HG03135 (cell line): ENCODE measurements around the gene ZNF562.
"Not testable (repeated sequence)": the region's sequence is repeated elsewhere in the genome, so short reads cannot be mapped to it uniquely, and the experiment has no call there.

Source experiments
- ATAC-seq: cut with Tn5 transposase; IDR thresholded peaks from one replicate; pipeline ENCODE4 v1.9.1; 2021; ENCODE audit warnings: mild to moderate bottlenecking, moderate library complexity; ENCODE audit not compliant: unreplicated experiment

ZNF562 gene

DNA sequence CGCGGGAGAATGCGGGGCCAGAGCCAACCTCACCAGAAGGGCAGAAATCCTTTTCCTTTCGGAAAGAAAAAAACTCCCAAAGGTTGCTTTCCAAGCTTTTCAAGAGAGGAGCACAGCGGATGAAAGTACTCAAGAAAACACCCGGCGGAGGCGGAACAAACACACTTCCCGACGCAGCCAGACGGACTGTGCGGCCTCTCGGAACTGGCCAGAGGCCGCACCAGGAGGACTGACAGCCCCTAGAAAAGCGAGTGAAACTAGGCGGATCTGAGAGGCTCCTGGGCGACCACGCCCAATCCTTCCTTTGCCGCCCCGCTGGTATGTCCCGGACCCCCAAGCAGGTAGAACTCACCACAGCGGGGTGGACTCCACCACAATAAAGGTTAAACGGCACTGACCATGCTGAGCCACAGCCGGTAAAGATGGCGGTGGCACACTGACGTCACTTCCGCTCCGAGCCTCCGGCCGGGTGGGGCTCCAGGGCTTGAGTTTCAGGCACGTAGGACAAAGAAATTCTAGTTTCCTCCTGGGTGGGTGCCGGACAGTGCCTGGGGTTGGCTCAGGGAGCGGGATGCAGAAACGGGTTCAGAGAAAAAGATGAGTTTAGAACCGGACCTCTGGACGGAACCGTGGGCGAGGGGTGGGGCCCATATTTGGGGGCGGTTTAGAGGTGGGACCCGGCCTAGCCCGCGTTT is at the start of gene ZNF562:
Gene ZNF562, minus strand, starts transcription at position 438 of the 695 bp plus-strand sequence. CDS start 14,356 bp downstream, outside the sequence.
- peak; percentile 84 for ATAC-seq

DNA sequence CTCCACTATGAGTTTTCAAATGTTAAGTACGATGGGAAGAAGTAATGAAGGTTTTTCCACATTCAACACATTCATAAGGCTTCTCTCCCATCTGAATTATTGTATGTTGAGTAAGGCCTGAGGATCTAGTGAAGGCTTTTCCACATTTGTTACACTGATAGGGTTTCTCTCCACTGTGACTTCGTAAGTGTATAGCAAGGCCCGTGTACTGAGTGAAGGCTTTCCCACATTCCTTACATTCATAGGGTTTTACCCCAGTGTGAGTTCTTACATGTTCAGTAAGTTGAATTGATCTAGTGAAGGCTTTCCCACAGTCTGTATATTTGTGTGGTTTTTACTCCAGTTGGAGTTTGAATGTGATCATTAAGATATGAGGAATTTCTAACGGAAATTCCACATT is 49.3 kb upstream of the ZNF562 start:
- no peak for ATAC-seq

DNA sequence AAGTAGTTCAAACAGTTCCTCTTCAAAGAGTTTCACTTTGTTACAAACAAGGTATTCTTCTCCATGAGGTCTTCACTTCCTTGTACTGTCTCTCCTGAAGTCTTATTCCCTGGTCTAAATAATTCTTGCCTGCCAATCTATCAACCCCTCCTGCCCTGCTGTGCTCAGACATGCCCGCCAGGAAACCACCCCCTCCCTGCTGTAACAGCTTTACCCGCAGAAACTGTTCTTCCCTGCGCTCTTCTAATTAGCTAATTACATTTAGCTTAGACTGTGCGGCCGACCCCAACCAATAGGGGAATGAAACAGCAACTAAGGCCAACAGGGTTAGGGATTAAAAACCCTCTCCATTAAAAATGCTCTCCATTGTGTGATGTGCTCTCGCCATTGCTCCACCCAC is 47.0 kb upstream of the ZNF562 start:
- no peak for ATAC-seq

DNA sequence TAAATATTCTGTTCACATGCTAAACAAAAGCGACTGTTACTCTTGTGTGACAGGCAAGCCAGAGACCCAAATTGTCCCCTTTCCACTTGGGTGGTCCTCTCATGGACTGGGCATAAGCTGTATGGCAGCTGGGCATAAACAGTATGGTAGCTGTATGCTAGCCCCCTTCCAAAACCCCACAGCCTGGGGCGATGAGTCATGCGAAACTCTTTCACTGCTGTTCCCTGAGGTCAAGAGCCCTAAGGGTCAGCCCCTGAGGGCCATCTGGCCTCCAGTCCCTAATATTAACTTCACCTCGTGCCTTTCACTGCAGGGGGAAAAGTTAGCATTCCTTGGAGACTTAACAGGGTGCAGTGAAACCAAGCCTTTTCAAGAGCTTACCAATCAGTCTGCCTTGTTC is 45.6 kb upstream of the ZNF562 start:
- ATAC-seq = no peak

DNA sequence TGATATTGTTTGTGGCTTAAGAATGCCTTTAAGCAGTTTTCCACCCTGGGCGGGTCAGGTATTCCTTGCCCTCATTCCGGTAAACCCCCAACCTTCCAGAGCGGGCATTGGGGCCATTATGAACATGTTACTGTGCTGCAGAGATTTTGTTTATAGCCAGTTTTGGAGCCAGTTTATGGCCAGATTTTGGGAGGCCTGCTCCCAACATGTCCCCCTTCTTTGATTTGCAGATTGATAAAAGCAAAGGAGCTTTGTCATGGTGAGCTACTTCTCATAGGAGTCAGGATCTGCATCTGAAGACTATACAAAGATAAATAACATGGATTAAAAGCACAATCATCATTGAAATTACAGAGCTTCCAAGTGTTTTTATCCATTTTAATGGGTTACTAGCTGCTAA is 36.9 kb upstream of the ZNF562 start:
- no peak for ATAC-seq

DNA sequence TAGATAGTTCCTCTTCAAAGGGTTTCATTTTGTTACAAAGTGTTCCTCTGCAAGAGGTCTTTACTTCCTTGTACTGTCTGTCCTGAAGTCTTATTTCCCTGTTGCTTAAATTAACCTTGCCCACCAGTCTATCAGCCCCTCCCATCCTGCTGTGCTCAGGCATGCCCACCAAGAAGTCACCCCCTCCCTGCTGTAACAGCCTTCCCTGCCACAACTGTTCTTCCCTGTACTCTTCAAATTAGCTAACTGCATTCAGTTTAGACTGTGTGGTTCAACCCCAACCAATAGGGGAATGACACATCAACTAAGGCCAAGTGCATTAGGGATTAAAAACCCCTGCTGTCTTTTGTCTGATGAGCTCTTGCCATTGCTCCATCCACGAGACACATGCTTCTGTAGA is 34.4 kb upstream of the ZNF562 start:
- no peak for ATAC-seq

DNA sequence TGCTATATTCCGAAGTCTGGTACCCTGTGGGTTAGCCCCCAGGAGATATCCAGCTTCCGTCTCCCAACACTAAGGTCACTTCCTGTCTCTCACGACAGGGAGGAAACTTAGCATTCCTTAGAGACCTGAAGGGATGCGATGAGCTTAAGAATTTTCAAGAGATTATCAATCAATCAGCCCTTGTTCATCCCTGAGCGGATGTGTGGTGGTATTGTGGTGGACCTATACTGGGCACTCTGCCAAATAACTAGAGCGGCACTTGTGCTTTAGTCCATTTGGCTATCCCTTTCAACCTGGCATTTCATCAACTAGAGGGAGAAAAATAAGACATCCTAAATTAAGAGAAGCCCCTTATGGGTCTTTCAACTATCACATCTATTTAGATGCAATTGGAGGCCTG is 30.9 kb upstream of the ZNF562 start:
- ATAC-seq = no peak

DNA sequence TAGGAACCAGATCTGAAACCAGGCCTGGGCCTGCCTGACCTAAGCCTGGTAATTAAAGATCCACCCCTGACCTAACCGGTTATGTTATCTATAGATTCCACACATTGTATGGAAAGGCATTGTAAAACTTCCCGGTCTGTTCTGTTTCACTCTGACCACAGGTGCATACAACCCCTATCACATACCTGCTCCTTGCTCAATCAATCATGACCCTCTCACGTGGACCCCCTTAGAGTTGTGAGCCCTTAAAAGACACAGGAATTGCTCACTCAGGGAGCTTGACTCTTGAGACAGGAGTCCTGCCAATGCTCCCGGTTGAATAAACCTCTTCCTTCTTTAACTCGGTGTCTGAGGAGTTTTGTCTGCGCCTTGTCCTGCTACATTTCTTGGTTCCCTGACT is 27.3 kb upstream of the ZNF562 start:
- no peak for ATAC-seq

DNA sequence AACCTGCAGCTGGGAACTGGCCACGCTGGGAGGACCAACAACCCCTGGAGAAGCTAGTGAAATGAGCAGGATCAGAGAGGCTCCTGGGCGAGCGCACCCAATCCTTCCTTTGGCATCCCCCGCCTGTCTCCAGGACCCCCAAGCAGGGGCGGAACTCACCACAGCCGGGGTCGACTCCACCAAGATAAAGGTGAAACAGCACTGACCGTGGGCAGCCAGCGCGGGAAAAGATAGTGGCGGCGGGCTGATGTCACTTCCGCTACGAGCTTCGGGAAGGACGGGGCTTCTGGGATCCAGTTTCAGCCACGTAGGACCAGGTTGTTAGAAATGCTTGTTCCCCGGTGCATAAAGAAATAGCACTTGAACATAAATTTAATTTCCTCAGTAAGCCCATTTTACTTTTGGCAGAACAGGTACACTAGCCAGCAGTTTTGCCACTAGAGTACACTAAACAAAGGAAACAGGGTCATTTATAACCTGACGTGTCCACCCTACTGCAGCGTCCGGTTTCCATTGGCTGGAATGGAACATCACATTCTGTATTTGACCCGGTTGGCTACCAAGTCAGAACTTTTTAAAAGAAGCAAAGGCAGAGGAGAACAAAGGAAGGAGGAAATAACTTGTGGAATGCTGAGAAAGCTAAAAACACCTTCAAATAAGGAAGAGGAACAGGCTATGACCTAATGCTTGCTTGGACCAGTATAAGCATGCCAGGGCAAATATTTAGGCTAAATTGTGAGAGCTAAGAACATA is 25.5 kb upstream of the ZNF562 start:
- no peak for ATAC-seq

DNA sequence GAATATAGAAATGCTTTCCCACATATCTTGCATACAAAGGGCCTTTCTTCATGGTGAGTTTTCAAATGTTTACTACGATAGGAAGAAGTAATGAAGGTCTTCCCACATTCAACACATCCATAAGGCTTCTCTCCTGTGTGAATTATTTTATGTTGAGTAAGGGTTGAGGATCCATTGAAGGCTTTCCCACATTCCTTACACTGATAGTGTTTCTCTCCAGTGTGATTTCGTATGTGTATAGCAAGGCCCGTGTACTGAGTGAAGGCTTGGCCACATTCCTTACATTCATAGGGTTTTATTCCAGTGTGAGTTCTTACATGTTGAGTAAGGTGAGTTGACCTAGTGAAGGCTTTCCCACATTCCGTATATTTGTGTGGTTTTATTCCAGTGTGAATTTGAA is 15.4 kb upstream of the ZNF562 start:
- not testable (repeated sequence) for ATAC-seq

DNA sequence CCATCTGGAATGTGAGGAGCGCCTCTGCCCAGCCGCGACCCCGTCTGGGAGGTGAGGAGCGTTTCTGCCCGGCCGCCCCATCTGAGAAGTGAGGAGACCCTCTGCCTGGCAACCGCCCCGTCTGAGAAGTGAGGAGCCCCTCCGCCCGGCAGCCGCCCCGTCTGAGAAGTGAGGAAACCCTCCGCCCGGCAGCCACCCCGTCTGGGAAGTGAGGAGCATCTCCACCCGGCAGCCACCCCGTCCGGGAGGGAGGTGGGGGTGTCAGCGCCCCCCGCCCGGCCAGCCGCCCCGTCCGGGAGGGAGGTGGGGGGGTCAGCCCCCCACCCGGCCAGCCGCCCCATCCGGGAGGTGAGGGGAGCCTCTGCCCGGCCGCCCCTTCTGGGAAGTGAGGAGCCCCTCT is 5.1 kb upstream of the ZNF562 start:
- ATAC-seq = not testable (repeated sequence)

DNA sequence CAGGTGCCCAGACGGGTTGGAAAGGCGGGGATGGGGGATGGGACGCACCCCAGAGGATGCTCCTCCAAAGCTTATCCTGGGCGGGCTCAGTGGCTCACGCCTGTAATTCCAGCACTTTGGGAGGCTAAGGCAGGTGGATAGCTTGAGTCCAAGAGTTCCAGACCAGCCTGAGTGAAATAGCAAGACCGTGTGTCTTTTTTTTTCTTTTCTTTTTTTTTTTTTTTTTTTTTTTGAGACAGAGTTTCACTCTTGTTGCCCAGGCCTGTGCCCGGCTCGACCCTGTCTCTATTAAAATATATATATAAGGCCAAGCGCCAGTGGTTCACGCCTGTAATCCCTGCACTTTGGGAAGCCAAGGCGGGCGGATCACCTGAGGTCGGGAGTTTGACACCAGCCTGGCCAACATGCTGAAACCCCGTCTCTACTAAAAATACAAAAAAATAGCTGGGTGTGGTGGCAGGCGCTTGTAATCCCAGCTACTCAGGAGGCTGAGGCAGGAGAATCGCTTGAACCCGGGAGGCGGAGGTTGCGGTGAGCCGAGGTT is 530 bp upstream of the ZNF562 start:
- not testable (repeated sequence) for ATAC-seq

DNA sequence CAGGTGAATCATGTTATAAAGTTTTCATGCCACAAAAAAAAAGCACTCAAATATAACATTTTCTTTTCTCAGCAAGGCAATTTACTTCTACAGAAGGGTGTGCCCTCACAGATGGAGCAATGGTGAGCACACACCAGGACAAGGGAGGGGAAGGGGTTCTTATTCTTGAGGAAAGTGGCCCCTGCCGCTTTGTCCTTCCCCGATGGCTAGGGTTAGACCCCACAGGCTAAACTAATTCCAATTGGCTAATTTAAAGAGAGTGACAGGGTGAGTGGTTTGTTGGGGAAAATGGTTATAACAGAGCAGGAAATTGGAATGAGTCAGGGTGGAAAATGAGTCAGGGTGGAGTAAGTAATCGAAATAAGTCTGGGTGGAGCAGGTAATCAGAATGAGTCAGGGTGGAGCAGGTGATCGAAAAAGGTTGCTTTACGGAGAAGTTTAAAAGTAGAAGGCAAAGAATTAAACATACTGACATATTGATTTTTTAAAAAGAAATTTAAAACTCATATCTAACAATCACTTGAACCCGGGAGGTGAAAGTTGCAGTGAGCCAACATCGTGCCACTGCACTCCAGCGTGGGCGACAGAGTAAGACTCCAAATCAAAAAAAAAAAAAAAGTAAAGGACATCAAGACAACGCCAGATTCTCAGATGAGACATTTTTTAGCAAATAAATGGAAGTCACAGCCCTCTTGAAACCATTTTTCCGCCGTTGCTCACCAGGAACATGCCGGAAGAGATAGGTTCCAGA is 813 bp downstream of the ZNF562 start:
- ATAC-seq = no peak

DNA sequence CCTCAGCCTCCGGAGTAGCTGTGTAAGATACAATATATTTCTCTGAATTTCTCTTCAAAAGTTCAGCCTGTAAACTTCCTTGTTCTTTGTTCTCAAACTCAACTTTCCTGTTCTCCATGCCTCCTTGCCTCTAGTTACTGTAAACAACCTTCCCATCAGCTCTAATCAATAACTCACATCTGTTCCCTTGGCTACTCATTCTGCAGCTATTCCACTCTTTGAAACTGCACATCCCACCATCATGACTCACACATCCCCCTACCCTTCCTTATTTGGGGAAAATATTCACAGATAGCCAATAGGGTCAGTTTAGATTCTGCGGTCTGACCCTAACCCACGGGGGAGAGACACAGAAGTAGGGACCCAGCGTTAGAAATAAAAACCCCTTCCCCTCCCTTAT is 2.0 kb downstream of the ZNF562 start:
- no peak for ATAC-seq

DNA sequence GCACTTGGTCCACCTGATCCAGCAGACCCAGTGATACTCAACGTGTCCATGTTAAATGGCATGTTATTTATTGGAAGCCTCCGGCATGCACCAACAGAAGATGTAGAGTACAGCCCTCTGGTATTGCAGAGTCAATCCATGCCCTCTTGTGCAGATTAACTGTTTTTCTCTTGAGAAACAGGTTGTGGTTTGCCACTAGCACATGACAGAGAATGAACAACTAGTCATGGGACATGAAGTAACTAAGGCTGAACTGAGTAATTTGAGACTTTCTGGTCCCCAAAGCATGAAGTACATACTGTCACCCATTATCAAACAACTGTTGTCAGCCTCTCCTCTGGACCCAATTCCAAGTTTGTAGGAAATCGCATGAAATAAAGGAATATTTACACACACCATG is 3.2 kb downstream of the ZNF562 start:
- no peak for ATAC-seq

DNA sequence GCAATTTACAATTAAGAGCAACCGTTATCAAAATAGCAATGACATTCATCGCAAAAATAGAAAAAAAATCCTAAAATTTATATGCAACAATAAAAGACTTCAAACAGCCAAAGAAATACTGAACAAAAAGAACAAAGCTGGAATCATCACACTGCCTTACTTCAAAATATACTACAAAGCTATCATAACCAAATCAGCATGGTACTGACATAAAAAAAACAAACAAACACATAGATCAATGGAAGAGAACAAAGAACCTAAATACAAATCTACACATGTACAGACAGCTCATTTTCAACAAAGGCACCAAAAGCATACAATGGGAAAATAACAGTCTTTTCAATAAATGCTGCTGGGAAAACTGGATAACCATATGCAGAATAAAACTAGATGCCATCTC is 6.4 kb downstream of the ZNF562 start:
- ATAC-seq = no peak

DNA sequence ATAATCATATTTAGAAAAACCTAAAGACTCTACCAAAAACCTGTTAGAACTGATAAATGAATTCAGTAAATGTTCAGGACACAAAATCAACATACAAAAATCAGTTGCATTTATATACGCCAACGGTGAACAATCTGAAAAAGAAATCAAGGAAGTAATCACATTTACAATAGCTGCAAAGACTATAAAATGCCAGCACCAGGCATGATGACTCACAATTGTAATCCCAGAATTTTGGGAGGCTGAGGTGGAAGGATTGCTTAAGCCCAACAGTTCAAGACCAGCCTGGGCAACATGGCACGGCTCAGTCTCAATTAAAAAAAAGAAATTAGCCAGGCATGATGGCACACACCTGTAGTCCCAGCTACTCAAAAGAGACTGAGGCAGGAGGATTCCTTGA is 7.0 kb downstream of the ZNF562 start:
- ATAC-seq = no peak

DNA sequence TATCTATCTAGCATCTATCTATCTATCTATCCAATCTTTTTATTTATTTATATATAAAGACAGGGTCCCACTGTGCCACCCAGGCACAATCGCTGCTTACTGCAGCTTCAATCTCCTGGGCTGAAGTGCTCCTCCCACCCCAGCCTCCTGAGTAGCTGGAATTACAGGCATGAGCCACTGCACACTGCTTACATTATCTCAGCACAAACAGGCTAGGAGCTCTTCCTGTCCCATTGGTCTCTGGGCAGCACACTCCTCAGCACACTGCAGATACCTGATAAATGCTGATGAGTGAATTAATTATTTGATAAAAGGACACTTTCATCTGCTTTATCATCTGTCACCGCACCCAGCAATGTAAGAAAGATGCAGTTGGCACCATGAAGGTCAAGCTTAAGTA is 16.1 kb downstream of the ZNF562 start:
- ATAC-seq = no peak

DNA sequence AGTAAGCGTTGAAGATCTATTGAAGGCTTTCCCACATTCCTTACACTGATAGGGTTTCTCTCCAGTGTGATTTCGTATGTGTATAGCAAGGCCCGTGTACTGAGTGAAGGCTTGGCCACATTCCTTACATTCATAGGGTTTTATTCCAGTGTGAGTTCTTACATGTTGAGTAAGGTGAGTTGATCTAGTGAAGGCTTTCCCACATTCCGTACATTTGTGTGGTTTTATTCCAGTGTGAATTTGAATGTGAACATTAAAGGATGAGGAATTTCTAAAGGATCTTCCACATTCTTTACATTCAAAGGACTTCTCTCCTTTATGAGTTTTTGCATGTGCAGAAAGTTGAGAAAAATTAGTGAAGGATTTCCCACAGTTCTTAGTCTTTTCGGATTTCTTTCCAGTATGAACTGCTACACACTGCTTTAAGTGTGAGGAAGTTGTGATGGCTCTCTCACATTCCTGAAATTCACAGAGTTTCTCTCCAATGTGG is 21.8 kb downstream of the ZNF562 start:
- not testable (repeated sequence) for ATAC-seq

DNA sequence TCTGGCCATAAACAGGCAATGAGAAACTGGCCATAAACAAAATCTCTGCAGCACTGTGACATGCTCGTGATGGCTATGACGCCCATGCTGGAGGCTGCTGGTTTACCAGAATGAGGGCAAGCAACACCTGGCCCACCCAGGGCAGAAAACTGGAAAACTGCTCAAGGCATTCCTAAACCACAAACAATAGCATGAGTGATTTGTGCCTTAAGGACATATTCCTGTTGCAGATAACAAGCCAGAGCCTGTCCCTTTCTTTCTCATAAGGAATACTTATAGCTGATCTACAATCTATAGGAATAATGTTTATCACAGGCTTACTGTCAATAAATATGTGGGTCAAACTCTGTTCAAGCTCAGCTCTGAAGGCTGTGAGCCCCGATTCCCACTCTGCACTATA is 23.4 kb downstream of the ZNF562 start:
- ATAC-seq = not testable (repeated sequence)

DNA sequence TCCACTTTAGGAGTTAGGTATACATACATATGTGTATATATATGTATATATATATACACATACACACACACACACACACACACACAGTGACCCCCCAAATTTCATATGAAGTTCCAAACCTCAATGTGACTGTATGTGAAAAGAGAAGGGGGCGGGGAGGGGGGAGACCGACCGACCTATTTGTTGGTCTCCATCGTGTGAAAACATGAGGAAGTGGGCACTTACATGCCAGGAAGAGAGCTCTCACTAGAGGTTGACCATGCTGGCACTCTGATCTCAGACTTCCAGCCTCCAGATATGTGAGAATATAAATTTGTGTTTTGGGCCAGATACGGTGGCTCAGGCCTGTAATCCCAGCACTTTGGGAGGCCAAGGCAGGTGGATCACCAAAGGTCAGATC is 24.6 kb downstream of the ZNF562 start:
- ATAC-seq = no peak
